IMR-90 (cell line): ENCODE measurements around the gene HECTD1. TPM values are rescaled to one million over a fixed set of nuclear protein-coding genes. Genes with fewer than 3 reads are reported as not detected.

Experiments used
- ATAC-seq: fragments of 200-7000 bp; cut with Tn5 transposase; 2 replicates; pipeline ENCODE4 v1.9.1; 2020; ENCODE audit warnings: low read depth, mild to moderate bottlenecking, moderate library complexity
- BruUV-seq: library from RNA; stranded (reverse); fragments of 400-500 nt; replicated peaks from 2 replicates; lab custom pipeline; 2021; lab: Mats Ljungman, UMichigan
- CTCF ChIA-PET: fragments of 300-600 bp; formaldehyde crosslinking; extraction: SDS; loops from one replicate; lab custom pipeline; 2021; ENCODE audit warnings: antibody characterized with exemption; lab: Yijun Ruan, JAX
- POLR2A ChIA-PET: fragments of 300-600 bp; sonication (Branson Sonifier 250); formaldehyde crosslinking; loops from one replicate; lab custom pipeline; 2022; ENCODE audit warnings: antibody characterized with exemption; ENCODE audit not compliant: unreplicated experiment; lab: Charles Lee
- DNase-seq: peaks from one replicate; pipeline ENCODE4 v3.0.0; 2013
- H2AFZ ChIP-seq: replicated peaks from 2 replicates; pipeline ENCODE3; 2013; ENCODE audit warnings: low read length, mild to moderate bottlenecking; ENCODE audit not compliant: poor library complexity
- H2AK5ac ChIP-seq: 2 replicates; pipeline ENCODE4 v1.6.1; 2013; ENCODE audit warnings: low read depth, low read length, inconsistent platforms
- H2AK9ac ChIP-seq: replicated peaks from 2 replicates; pipeline ENCODE3; 2013; ENCODE audit warnings: mild to moderate bottlenecking, low read depth, low read length, moderate library complexity; ENCODE audit not compliant: poor library complexity
- H2BK120ac ChIP-seq: 2 replicates; pipeline ENCODE4 v1.6.1; 2013; ENCODE audit warnings: low read depth, low read length, inconsistent platforms
- H2BK15ac ChIP-seq: 3 replicates; pipeline ENCODE4 v1.6.1; 2013; ENCODE audit warnings: low read depth, low read length, inconsistent platforms
- H2BK20ac ChIP-seq: 2 replicates; pipeline ENCODE4 v1.6.1; 2013; ENCODE audit warnings: low read depth, mild to moderate bottlenecking, inconsistent platforms, low read length, moderate library complexity
- H2BK5ac ChIP-seq: 2 replicates; pipeline ENCODE4 v1.6.1; 2013; ENCODE audit warnings: mild to moderate bottlenecking, low read depth, low read length, inconsistent platforms; ENCODE audit not compliant: poor library complexity, severe bottlenecking
- H3K14ac ChIP-seq: replicated peaks from 2 replicates; pipeline ENCODE4 v1.6.1; 2013; ENCODE audit warnings: low read depth, low read length, inconsistent platforms
- H3K18ac ChIP-seq: 2 replicates; pipeline ENCODE4 v1.6.1; 2013; ENCODE audit warnings: low read depth, low read length, control low read depth
- H3K23ac ChIP-seq: 2 replicates; pipeline ENCODE4 v1.6.1; 2013; ENCODE audit warnings: low read depth, low read length, inconsistent platforms
- H3K27ac ChIP-seq: 2 replicates; pipeline ENCODE4 v1.5.1; 2013; ENCODE audit warnings: mild to moderate bottlenecking, control low read depth, low read length; ENCODE audit not compliant: insufficient read depth
- H3K27me3 ChIP-seq: 2 replicates; pipeline ENCODE4 v1.6.1; 2013; ENCODE audit warnings: low read length; ENCODE audit not compliant: control insufficient read depth, insufficient read depth
- H3K36me3 ChIP-seq: 2 replicates; pipeline ENCODE4 v1.6.1; 2013; ENCODE audit warnings: low read length, mixed read lengths; ENCODE audit not compliant: control insufficient read depth, insufficient read depth
- H3K4ac ChIP-seq: 2 replicates; pipeline ENCODE4 v1.6.1; 2013; ENCODE audit warnings: low read depth, low read length, inconsistent platforms
- H3K4me1 ChIP-seq: 2 replicates; pipeline ENCODE4 v1.6.1; 2013; ENCODE audit warnings: low read length, mixed read lengths; ENCODE audit not compliant: control insufficient read depth, insufficient read depth
- H3K4me2 ChIP-seq: 2 replicates; pipeline ENCODE4 v1.6.1; 2013; ENCODE audit warnings: low read depth, mild to moderate bottlenecking, control low read depth, low read length, moderate library complexity
- H3K4me3 ChIP-seq: 2 replicates; pipeline ENCODE4 v1.5.1; 2013; ENCODE audit warnings: low read depth, mild to moderate bottlenecking, control low read depth, low read length, moderate library complexity; ENCODE audit not compliant: insufficient read depth
- H3K56ac ChIP-seq: 2 replicates; pipeline ENCODE4 v1.6.1; 2013; ENCODE audit warnings: low read length, inconsistent platforms; ENCODE audit not compliant: insufficient read depth; ENCODE audit errors: extremely low read depth
- H3K79me1 ChIP-seq, 2 experiments: 2 replicates each; pipeline ENCODE4 v1.6.1; 2013; ENCODE audit warnings: low read length in 2 of 2, inconsistent platforms in 1 of 2, low read depth in 1 of 2
- H3K9ac ChIP-seq: 2 replicates; pipeline ENCODE4 v1.6.1; 2013; ENCODE audit warnings: low read depth, low read length, control low read depth
- H3K9me1 ChIP-seq: 2 replicates; pipeline ENCODE4 v1.6.1; 2013; ENCODE audit warnings: low read length, inconsistent platforms; ENCODE audit not compliant: insufficient read depth
- H3K9me3 ChIP-seq: 2 replicates; pipeline ENCODE4 v1.6.1; 2013; ENCODE audit warnings: low read length; ENCODE audit not compliant: control insufficient read depth, insufficient read depth
- H4K20me1 ChIP-seq: 2 replicates; pipeline ENCODE4 v1.6.1; 2013; ENCODE audit warnings: low read length, inconsistent platforms; ENCODE audit not compliant: insufficient read depth
- H4K5ac ChIP-seq: 2 replicates; pipeline ENCODE4 v1.6.1; 2013; ENCODE audit warnings: mild to moderate bottlenecking, low read depth, low read length, control low read depth
- H4K8ac ChIP-seq, 2 experiments: 2 replicates each; pipeline ENCODE4 v1.6.1; 2013; ENCODE audit warnings: low read depth in 2 of 2, low read length in 2 of 2, control low read depth in 1 of 2, inconsistent platforms in 1 of 2
- H4K91ac ChIP-seq: 2 replicates; pipeline ENCODE4 v1.6.1; 2013; ENCODE audit warnings: low read depth, low read length, inconsistent platforms; ENCODE audit not compliant: insufficient read depth
- ELK1 ChIP-seq: fragments of 150-350 bp; IDR thresholded peaks from 2 replicates; pipeline ENCODE4 v1.6.1; 2016; ENCODE audit warnings: low read depth, mild to moderate bottlenecking, low read length, moderate library complexity, borderline replicate concordance
- MAFK ChIP-seq: IDR thresholded peaks from 2 replicates; pipeline ENCODE4 v1.6.1; 2012; ENCODE audit warnings: low read depth, low read length, improper control_type of control experiment
- WGBS, 2 experiments: methylation state at CpG; one replicate each; pipeline versions ENCODE4 v1.1.5 to v1.1.7; 2013; ENCODE audit warnings: missing lambda C conversion rate in 2 of 2; ENCODE audit not compliant: insufficient read length in 1 of 2; ENCODE audit errors: extremely low coverage in 2 of 2; 5-methylcytosine and 5-hydroxymethylcytosine counted together
- dilution Hi-C: fragments of 300-500 bp; cut with HindIII; formaldehyde crosslinking; loops from one replicate; pipeline ENCODE4 v1.14.3; 2018; ENCODE audit warnings: low sequenced_read_pairs; ENCODE audit not compliant: unreplicated experiment
- in situ Hi-C: fragments of 300-500 bp; cut with MboI; formaldehyde crosslinking; loops from 3 replicates; pipeline ENCODE4 v1.14.3; 2019; ENCODE audit warnings: low sequenced_read_pairs, inconsistent platforms, mixed read lengths
- intact Hi-C: fragments of 100-400 bp; cut with micrococcal nuclease; formaldehyde crosslinking; loops from 2 replicates; pipeline ENCODE4 v1.10.0; 2022
- polyA plus RNA-seq, 3 experiments: library from polyadenylated mRNA; depleted of rRNA; stranded (reverse); fragments of >200 nt; gene quantifications; 2 replicates each; pipeline ENCODE4 v1.2.3, GENCODE V29; 2012; ENCODE audit warnings: low replicate concordance in 1 of 3
- total RNA-seq: library from RNA; depleted of rRNA; stranded (reverse); fragments of >200 nt; gene quantifications from 2 replicates; pipeline ENCODE4 v1.2.3, GENCODE V29; 2012

The HECTD1 gene
- total and polyA plus RNA-seq, 2 of the 4 experiments (the other 2 are of a cell fraction): 48.5 to 228 TPM

- no peaks in the 10 kb centered on the region for H3K9me3 ChIP-seq
- H3K27ac ChIP-seq: no peak overlapping the region
- 90% methylated on average over 2 of the region's 4 CpGs; no CpG with 5 or more reads in 1 of the 2 experiments for WGBS, 2 experiments
- POLR2A ChIA-PET: no interaction called here
- no peaks in the 10 kb centered on the region for H3K27me3 ChIP-seq
- no peak for DNase-seq
- intact Hi-C loops: no loop called here
- H3K4me1 ChIP-seq: peaks cover 6% of the 10 kb centered on the region
- no peak overlapping the region for H3K14ac ChIP-seq
- in situ Hi-C loops: no loop called here
- no peak overlapping the region for H2AFZ ChIP-seq
- H3K4me2 ChIP-seq: no peak overlapping the region
- no peak overlapping the region for H3K23ac ChIP-seq
- CTCF ChIA-PET: no interaction called here
- TF ChIP-seq ELK1 (no peak), MAFK (peak; percentile 91)
- peaks cover 5% of the 10 kb centered on the region for H3K9me1 ChIP-seq
- no peak overlapping the region for H4K8ac ChIP-seq
- H2BK120ac ChIP-seq: no peak overlapping the region
- H2AK9ac ChIP-seq: no peak overlapping the region
- H3K56ac ChIP-seq: no peak overlapping the region
- H4K5ac ChIP-seq: no peak overlapping the region
- no peak overlapping the region for H2BK20ac ChIP-seq
- H4K20me1 ChIP-seq: peaks cover 7% of the 10 kb centered on the region
- H3K79me1 ChIP-seq: peaks cover 27 to 53% of the 10 kb centered on the region in 2 experiments
- no peak for ATAC-seq
- H3K18ac ChIP-seq: no peak overlapping the region
- dilution Hi-C loops: no loop called here
- H3K36me3 ChIP-seq: peaks cover 34% of the 10 kb centered on the region
- H4K91ac ChIP-seq: no peak overlapping the region
- no peak overlapping the region for H3K9ac ChIP-seq
- H2AK5ac ChIP-seq: no peak overlapping the region
- H3K4ac ChIP-seq: no peak overlapping the region
- BruUV-seq: no TSS peak
- H2BK5ac ChIP-seq: no peak overlapping the region
- H3K4me3 ChIP-seq: no peak overlapping the region
- H2BK15ac ChIP-seq: no peak overlapping the region
Measured at GRCh38 chr14:31174433-31174832, 33.2 kb downstream of the HECTD1 start.
